Smooth muscle cell (in vitro differentiated cells): Measurements from ENCODE around the gene SLC25A14. TPM values are rescaled to one million over a fixed set of nuclear protein-coding genes. Genes with fewer than 3 reads are reported as not detected.
"Not testable (repeated sequence)": the region's sequence is repeated elsewhere in the genome, so short reads cannot be mapped to it uniquely, and the experiment has no call there.

ENCODE experiments used
- DNase-seq: peaks from one replicate; lab custom pipeline; 2025; ENCODE audit not compliant: unreplicated experiment; lab: John Stamatoyannopoulos, UW
- H2AFZ ChIP-seq: fragments of 200-600 bp; sonication (generic); 2 replicates; pipeline ENCODE4 v1.6.0; 2016; ENCODE audit warnings: antibody characterized with exemption, low read depth, mild to moderate bottlenecking
- H3F3A ChIP-seq: fragments of 200-600 bp; sonication (generic); 2 replicates; pipeline ENCODE4 v1.6.0; 2017; ENCODE audit warnings: antibody characterized with exemption, low read depth
- H3K27ac ChIP-seq: fragments of 200-600 bp; sonication (generic); 2 replicates; pipeline ENCODE4 v1.5.1; 2016; ENCODE audit warnings: low read depth, mild to moderate bottlenecking
- H3K27me3 ChIP-seq: fragments of 200-600 bp; sonication (generic); 2 replicates; pipeline ENCODE4 v1.6.1; 2016; ENCODE audit warnings: low read depth, mild to moderate bottlenecking
- H3K36me3 ChIP-seq: fragments of 200-600 bp; sonication (generic); 2 replicates; pipeline ENCODE4 v1.5.1; 2016; ENCODE audit warnings: low read depth
- H3K4me1 ChIP-seq: fragments of 200-600 bp; sonication (generic); 2 replicates; pipeline ENCODE4 v1.5.1; 2016; ENCODE audit warnings: low read depth
- H3K4me2 ChIP-seq: fragments of 200-600 bp; sonication (generic); 2 replicates; pipeline ENCODE4 v1.6.0; 2016; ENCODE audit warnings: mild to moderate bottlenecking
- H3K4me3 ChIP-seq: fragments of 200-600 bp; sonication (generic); 2 replicates; pipeline ENCODE4 v1.5.1; 2016; ENCODE audit warnings: mild to moderate bottlenecking
- H3K79me2 ChIP-seq: fragments of 200-600 bp; sonication (generic); 2 replicates; pipeline ENCODE4 v1.6.0; 2016; ENCODE audit warnings: low read depth, mild to moderate bottlenecking
- H3K9ac ChIP-seq: fragments of 200-600 bp; sonication (generic); 2 replicates; pipeline ENCODE4 v1.6.0; 2016; ENCODE audit warnings: low read depth
- H3K9me3 ChIP-seq: fragments of 200-600 bp; sonication (generic); replicated peaks from 2 replicates; pipeline ENCODE4 v1.5.1; 2016; ENCODE audit warnings: low read depth
- H4K20me1 ChIP-seq: fragments of 200-600 bp; sonication (generic); 2 replicates; pipeline ENCODE4 v1.6.0; 2016; ENCODE audit warnings: low read depth
- WGBS: methylation state at CpG from one replicate; pipeline ENCODE4 v1.1.7; 2016; ENCODE audit warnings: low lambda C conversion rate; 5-methylcytosine and 5-hydroxymethylcytosine counted together
- polyA plus RNA-seq: library from polyadenylated mRNA; unstranded; fragments of >200 nt; fragmentation: Nextera tagmentation; extraction: Ambion mirVana; gene quantifications from 2 replicates; pipeline ENCODE4 v1.2.1, GENCODE V29; 2016
- total RNA-seq: library from RNA; depleted of rRNA; stranded (reverse); fragments of >200 nt; gene quantifications from 2 replicates; pipeline ENCODE4 v1.2.3, GENCODE V29; 2014
- TF ChIP-seq, protein P1 (sequence below): fragments of 200-600 bp; sonication (generic); IDR thresholded peaks from 2 replicates; pipeline ENCODE4 v1.5.1; 2017; ENCODE audit warnings: borderline replicate concordance, mild to moderate bottlenecking, antibody characterized with exemption; ENCODE audit not compliant: insufficient read depth, poor library complexity, severe bottlenecking

SLC25A14 gene
- total and polyA plus RNA-seq, 2 experiments from 2014 or later = 16.1 to 24.7 TPM

DNA sequence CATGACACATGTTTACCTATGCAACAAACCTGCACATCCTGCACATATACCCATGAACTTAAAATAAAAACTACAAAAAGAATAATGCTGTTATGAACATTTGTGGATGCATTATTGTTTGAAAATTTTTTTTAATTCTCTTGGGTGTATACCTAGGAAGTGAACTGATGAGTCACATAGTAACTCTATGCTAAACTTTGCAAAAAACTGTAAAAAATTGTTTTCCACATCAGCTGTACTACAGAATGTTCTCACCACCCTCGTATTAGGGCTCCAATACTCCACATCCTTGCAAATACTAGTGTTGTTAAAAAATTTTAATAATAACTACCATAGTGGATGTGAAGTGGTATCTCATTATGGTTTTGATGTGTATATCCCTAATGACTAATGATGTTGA, 37.7 kb upstream of the SLC25A14 start:
- H3K9me3 ChIP-seq = peaks cover 3% of the 10 kb centered on the region
- no peaks in the 10 kb centered on the region for H4K20me1 ChIP-seq
- no peaks in the 10 kb centered on the region for H3K79me2 ChIP-seq
- no peak overlapping the region for H3K9ac ChIP-seq
- no peak for DNase-seq
- H3K4me3 ChIP-seq = no peak overlapping the region
- no peak overlapping the region for H3K4me2 ChIP-seq
- no peaks in the 10 kb centered on the region for H3F3A ChIP-seq
- no peaks in the 10 kb centered on the region for H3K27me3 ChIP-seq
- H3K4me1 ChIP-seq = no peaks in the 10 kb centered on the region
- H3K36me3 ChIP-seq = no peaks in the 10 kb centered on the region
- H2AFZ ChIP-seq = no peak overlapping the region
- TF ChIP-seq, protein P1, sequence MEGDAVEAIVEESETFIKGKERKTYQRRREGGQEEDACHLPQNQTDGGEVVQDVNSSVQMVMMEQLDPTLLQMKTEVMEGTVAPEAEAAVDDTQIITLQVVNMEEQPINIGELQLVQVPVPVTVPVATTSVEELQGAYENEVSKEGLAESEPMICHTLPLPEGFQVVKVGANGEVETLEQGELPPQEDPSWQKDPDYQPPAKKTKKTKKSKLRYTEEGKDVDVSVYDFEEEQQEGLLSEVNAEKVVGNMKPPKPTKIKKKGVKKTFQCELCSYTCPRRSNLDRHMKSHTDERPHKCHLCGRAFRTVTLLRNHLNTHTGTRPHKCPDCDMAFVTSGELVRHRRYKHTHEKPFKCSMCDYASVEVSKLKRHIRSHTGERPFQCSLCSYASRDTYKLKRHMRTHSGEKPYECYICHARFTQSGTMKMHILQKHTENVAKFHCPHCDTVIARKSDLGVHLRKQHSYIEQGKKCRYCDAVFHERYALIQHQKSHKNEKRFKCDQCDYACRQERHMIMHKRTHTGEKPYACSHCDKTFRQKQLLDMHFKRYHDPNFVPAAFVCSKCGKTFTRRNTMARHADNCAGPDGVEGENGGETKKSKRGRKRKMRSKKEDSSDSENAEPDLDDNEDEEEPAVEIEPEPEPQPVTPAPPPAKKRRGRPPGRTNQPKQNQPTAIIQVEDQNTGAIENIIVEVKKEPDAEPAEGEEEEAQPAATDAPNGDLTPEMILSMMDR = no peak
- H3K27ac ChIP-seq = no peak overlapping the region
- WGBS = 63% methylated on average over 1 of the region's 1 CpG

DNA sequence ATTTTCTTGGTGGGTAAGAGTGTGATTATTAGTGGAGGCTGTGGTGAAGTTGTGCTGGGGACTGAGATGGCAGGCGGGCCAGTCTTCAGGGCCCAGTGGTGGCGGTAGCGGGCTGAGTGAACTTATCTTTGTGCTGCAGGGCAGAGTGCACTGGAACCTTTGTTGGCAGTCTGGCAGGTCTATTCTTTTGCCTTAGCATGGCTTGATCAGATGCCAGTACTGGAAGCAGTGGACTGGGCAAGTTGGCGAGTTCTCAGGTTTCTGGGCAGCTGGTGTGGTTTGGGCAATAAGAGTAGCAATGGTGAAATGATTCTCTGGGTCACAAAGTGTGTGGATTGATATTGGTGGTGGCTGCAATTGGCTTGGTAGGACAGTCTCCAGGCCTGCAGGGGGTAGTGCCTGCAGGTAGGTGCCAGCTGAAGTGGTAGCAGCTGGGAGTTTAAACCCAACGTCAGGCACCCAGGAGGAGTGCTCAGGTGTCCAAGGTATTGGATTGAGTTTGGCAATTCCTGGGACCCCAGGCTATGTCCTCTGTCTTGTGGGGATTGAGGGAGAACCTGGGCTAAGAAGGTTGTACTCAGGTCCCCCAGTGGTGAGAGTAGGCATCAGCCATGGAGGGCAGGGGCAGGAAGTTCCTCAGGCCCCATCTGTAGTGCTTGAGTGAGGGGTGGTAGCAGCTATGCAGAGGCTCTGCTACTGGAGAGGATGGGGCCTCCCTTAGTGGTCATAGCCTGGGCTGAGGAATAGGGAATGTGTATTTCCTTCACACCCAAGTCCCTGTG, 34.9 kb upstream of the SLC25A14 start:
- 82% methylated on average over 5 of the region's 5 CpGs for WGBS
- Histone ChIP-seq H3K27ac (no peak overlapping the region), H3K36me3 (no peaks in the 10 kb centered on the region), H3F3A (no peaks in the 10 kb centered on the region), H3K4me2 (no peak overlapping the region), H3K27me3 (no peaks in the 10 kb centered on the region), H3K4me3 (no peak overlapping the region), H3K9me3 (peaks cover 3% of the 10 kb centered on the region), H4K20me1 (no peaks in the 10 kb centered on the region), H2AFZ (no peak overlapping the region), H3K79me2 (no peaks in the 10 kb centered on the region), H3K9ac (no peak overlapping the region), H3K4me1 (no peaks in the 10 kb centered on the region)
- no peak for DNase-seq
- TF ChIP-seq, protein P1 = no peak

DNA sequence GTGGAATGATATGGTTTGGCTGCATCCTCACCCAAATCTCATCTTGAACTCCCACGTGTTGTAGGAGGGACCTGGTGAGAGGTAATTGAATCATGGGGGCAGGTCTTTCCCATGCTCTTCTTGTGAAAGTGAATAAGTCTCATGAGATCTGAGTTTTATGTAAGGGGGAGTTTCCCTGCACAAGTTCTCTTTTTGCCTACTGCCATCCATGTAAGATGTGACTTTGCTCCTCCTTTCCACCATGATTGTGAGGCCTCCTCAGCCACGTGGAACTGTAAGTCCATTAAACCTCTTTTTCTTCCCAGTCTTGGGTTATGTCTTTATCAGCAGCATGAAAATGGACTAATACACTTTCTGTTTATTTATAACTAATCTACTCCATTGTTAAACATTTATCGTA, 19.8 kb upstream of the SLC25A14 start:
- H3K79me2 ChIP-seq, H3K4me1 ChIP-seq, H3F3A ChIP-seq, H2AFZ ChIP-seq, H3K9ac ChIP-seq, H3K9me3 ChIP-seq, H3K4me3 ChIP-seq, H4K20me1 ChIP-seq, H3K27me3 ChIP-seq, H3K36me3 ChIP-seq, H3K27ac ChIP-seq, DNase-seq, H3K4me2 ChIP-seq: not testable (repeated sequence)
- 64% methylated on average over 3 of the region's 3 CpGs for WGBS

DNA sequence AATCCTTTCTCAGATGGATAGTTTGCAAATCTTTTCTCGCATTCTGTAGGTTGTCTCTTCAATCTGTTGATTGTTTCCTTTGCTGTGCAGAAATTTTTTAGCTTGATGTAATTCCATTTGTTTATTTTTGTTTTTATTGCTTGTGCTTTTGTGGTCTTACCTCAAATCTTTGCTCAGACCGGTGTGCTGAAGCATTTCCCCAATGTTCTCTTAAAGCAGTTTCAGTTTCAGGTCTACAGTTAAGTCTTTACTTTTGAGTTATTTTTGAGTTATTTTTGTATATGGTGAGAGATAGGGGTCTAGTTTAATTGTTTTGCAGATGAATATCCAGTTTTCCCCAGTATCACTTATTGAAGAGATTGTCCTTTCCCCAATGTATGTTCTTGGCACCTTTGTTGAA, 18.2 kb upstream of the SLC25A14 start:
- TF ChIP-seq, protein P1 = no peak
- WGBS = 78% methylated on average over 2 of the region's 2 CpGs
- Histone ChIP-seq H3K4me3 (no peak overlapping the region), H2AFZ (no peak overlapping the region), H3K4me1 (no peaks in the 10 kb centered on the region), H3K27ac (no peak overlapping the region), H3K79me2 (no peaks in the 10 kb centered on the region), H4K20me1 (no peaks in the 10 kb centered on the region), H3K27me3 (peaks cover 3% of the 10 kb centered on the region), H3K4me2 (no peak overlapping the region), H3F3A (no peaks in the 10 kb centered on the region), H3K36me3 (no peaks in the 10 kb centered on the region), H3K9me3 (peaks cover 9% of the 10 kb centered on the region), H3K9ac (no peak overlapping the region)
- no peak for DNase-seq
